ENCODE measurements around the gene TP63. TPM values are rescaled to one million over a fixed set of nuclear protein-coding genes. Genes with fewer than 3 reads are reported as not detected.

TP63 gene
- total RNA-seq, 2 donors from 2014 or later, result not detected

GRCh38 chr3:189820365-189820720 is 189.2 kb downstream of the TP63 start:
- Histone ChIP-seq H3K27ac (no peak overlapping the region), H3K9me3 (no peaks in the 10 kb centered on the region), H3K36me3 (no peaks in the 10 kb centered on the region), H3K4me1 (no peaks in the 10 kb centered on the region), H3K27me3 (no peaks in the 10 kb centered on the region), H3K4me3 (no peak overlapping the region), H3K9ac (ENCODE audit: low read depth in 2 of 2, low read length in 2 of 2) (no peak overlapping the region)
- intact Hi-C loops (cut with DNase I), result no loop called here
- no peak for DNase-seq
- TF ChIP-seq CTCF (IDR thresholded peaks at IDR 0.05), result no peak

GRCh38 chr3:189821262-189821661 is 190.1 kb downstream of the TP63 start:
- H3K4me3 ChIP-seq, result no peak overlapping the region
- no peak for TF ChIP-seq CTCF (IDR thresholded peaks at IDR 0.05)
- DNase-seq, result no peak
- H3K9ac ChIP-seq (ENCODE audit: low read depth in 2 of 2, low read length in 2 of 2), result no peak overlapping the region
- intact Hi-C loops (cut with DNase I), result no loop called here
- H3K4me1 ChIP-seq, result no peaks in the 10 kb centered on the region
- no peak overlapping the region for H3K27ac ChIP-seq
- H3K27me3 ChIP-seq, result no peaks in the 10 kb centered on the region
- H3K36me3 ChIP-seq, result no peaks in the 10 kb centered on the region
- no peaks in the 10 kb centered on the region for H3K9me3 ChIP-seq

- H3K9ac ChIP-seq (ENCODE audit: low read depth in 2 of 2, low read length in 2 of 2), result no peak overlapping the region
- H3K27me3 ChIP-seq, result no peaks in the 10 kb centered on the region
- intact Hi-C loops (cut with DNase I), result no loop called here
- no peak for DNase-seq
- no peak overlapping the region for H3K27ac ChIP-seq
- no peaks in the 10 kb centered on the region for H3K36me3 ChIP-seq
- no peaks in the 10 kb centered on the region for H3K4me1 ChIP-seq
- TF ChIP-seq CTCF (IDR thresholded peaks at IDR 0.05), result no peak
- H3K9me3 ChIP-seq, result no peaks in the 10 kb centered on the region
- H3K4me3 ChIP-seq, result no peak overlapping the region
Measured at GRCh38 chr3:189822726-189823125, 191.5 kb downstream of the TP63 start.

- H3K9me3 ChIP-seq, result no peaks in the 10 kb centered on the region
- TF ChIP-seq CTCF (IDR thresholded peaks at IDR 0.05), result no peak
- DNase-seq, result no peak
- H3K4me1 ChIP-seq, result no peaks in the 10 kb centered on the region
- no peaks in the 10 kb centered on the region for H3K36me3 ChIP-seq
- intact Hi-C loops (cut with DNase I), result no loop called here
- H3K27me3 ChIP-seq, result no peaks in the 10 kb centered on the region
- H3K27ac ChIP-seq, result no peak overlapping the region
- no peak overlapping the region for H3K4me3 ChIP-seq
- no peak overlapping the region for H3K9ac ChIP-seq (ENCODE audit: low read depth in 2 of 2, low read length in 2 of 2)
Measured at GRCh38 chr3:189824629-189825312, 193.6 kb downstream of the TP63 start.

GRCh38 chr3:189826566-189826965 is 195.4 kb downstream of the TP63 start:
- H3K4me1 ChIP-seq, result no peaks in the 10 kb centered on the region
- H3K27ac ChIP-seq, result no peak overlapping the region
- TF ChIP-seq CTCF (IDR thresholded peaks at IDR 0.05), result no peak
- intact Hi-C loops (cut with DNase I), result no loop called here
- DNase-seq, result no peak
- H3K4me3 ChIP-seq, result no peak overlapping the region
- H3K36me3 ChIP-seq, result no peaks in the 10 kb centered on the region
- no peaks in the 10 kb centered on the region for H3K27me3 ChIP-seq
- H3K9ac ChIP-seq (ENCODE audit: low read depth in 2 of 2, low read length in 2 of 2), result no peak overlapping the region
- H3K9me3 ChIP-seq, result no peaks in the 10 kb centered on the region

All from colonic mucosa (tissue), 4 donors.